HepG2 (cell line): ENCODE results near the gene ZFP3. TPM values are rescaled to one million over a fixed set of nuclear protein-coding genes. Genes with fewer than 3 reads are reported as not detected.

Experiments used
- ARNTL ChIP-seq: sonication (generic); formaldehyde crosslinking; IDR thresholded peaks from 2 replicates; pipeline ENCODE4 v1.4.0; 2020; ENCODE audit warnings: mild to moderate bottlenecking, missing genetic modification reagents
- ATF7 ChIP-seq, 2 experiments: fragments of 450-650 bp in 1 of 2; sonication (generic) in 1 of 2; formaldehyde crosslinking in 1 of 2; IDR thresholded peaks; 2 replicates each; pipeline versions ENCODE4 v1.4.0 to v1.6.1; 2016 to 2020; ENCODE audit warnings: antibody characterized with exemption in 1 of 2, mild to moderate bottlenecking in 1 of 2, missing genetic modification reagents in 1 of 2
- BCL6 ChIP-seq: IDR thresholded peaks from 2 replicates; pipeline ENCODE4 v1.6.1; 2016; ENCODE audit warnings: missing genetic modification reagents, missing compliant biosample characterization
- MTF1 ChIP-seq: sonication (generic); formaldehyde crosslinking; IDR thresholded peaks from 2 replicates; pipeline ENCODE4 v1.5.0; 2020; ENCODE audit warnings: missing genetic modification reagents
- POLR2AphosphoS5 ChIP-seq: IDR thresholded peaks from 2 replicates; pipeline ENCODE4 v1.6.1; 2012; ENCODE audit warnings: low read depth, low read length
- RBM22 ChIP-seq: fragments of 200-400 bp; formaldehyde crosslinking; optimal IDR thresholded peaks from 2 replicates; pipeline ENCODE3; 2017; ENCODE audit warnings: mild to moderate bottlenecking, low read length, moderate library complexity
- ZBTB20 ChIP-seq: sonication (generic); formaldehyde crosslinking; IDR thresholded peaks from 2 replicates; pipeline ENCODE4 v1.8.1; 2023; ENCODE audit warnings: missing genetic modification reagents, low read depth, mild to moderate bottlenecking, borderline replicate concordance
- ZBTB8A ChIP-seq: sonication (generic); formaldehyde crosslinking; IDR thresholded peaks from 2 replicates; pipeline ENCODE4 v1.4.0; 2020; ENCODE audit warnings: mild to moderate bottlenecking, low read depth, missing genetic modification reagents, borderline replicate concordance
- ZFP90 ChIP-seq: sonication (generic); formaldehyde crosslinking; IDR thresholded peaks from 2 replicates; pipeline ENCODE4 v1.8.0; 2022; ENCODE audit warnings: missing genetic modification reagents, mild to moderate bottlenecking, inconsistent platforms, borderline replicate concordance
- ZFY ChIP-seq: sonication (generic); formaldehyde crosslinking; IDR thresholded peaks from 2 replicates; pipeline ENCODE4 v1.4.0; 2020; ENCODE audit warnings: missing genetic modification reagents
- ZNF143 ChIP-seq: sonication (generic); formaldehyde crosslinking; IDR thresholded peaks from 2 replicates; pipeline ENCODE4 v1.4.0; 2020; ENCODE audit warnings: missing genetic modification reagents
- ZNF34 ChIP-seq: sonication (generic); formaldehyde crosslinking; IDR thresholded peaks from 2 replicates; pipeline ENCODE4 v1.4.0; 2020; ENCODE audit warnings: mild to moderate bottlenecking, missing genetic modification reagents, borderline replicate concordance
- ZNF674 ChIP-seq: sonication (generic); formaldehyde crosslinking; IDR thresholded peaks from 2 replicates; pipeline ENCODE4 v1.5.0; 2020; ENCODE audit warnings: low read depth, mild to moderate bottlenecking, missing genetic modification reagents
- ZNF768 ChIP-seq: sonication (generic); formaldehyde crosslinking; IDR thresholded peaks from 2 replicates; pipeline ENCODE4 v1.4.0; 2020; ENCODE audit warnings: missing genetic modification reagents
- ZNF83 ChIP-seq: sonication (generic); formaldehyde crosslinking; IDR thresholded peaks from 2 replicates; pipeline ENCODE4 v1.4.0; 2020; ENCODE audit warnings: missing genetic modification reagents, mild to moderate bottlenecking, borderline replicate concordance
- polyA plus RNA-seq, 8 experiments: library from polyadenylated mRNA; depleted of rRNA in 3 of 8; stranded (reverse) in 7 of 8; unstranded in 1 of 8; fragments of >200 nt; fragmentation: Illumina TruSeq in 4 of 8; extraction: Trizol in 4 of 8; gene quantifications; 2 replicates each; pipeline versions ENCODE4 v1.2.1 to v1.2.3, GENCODE V29; 2011 to 2016; ENCODE audit warnings: low read depth in 4 of 8, missing spikeins in 1 of 8, mixed read lengths in 1 of 8; ENCODE audit not compliant: insufficient read depth in 1 of 8
- total RNA-seq, 5 experiments: library from RNA; depleted of rRNA; stranded (reverse); fragments of >200 nt; fragmentation: Illumina TruSeq; extraction: Trizol; gene quantifications; 2 replicates each; pipeline ENCODE4 v1.2.3, GENCODE V29; 2016; ENCODE audit warnings: low read depth in 1 of 5
- TF ChIP-seq, protein P1 (sequence below): sonication (generic); formaldehyde crosslinking; IDR thresholded peaks from 2 replicates; pipeline ENCODE4 v1.8.0; 2022; ENCODE audit warnings: mild to moderate bottlenecking, missing genetic modification reagents, moderate library complexity
- TF ChIP-seq, protein P2 (sequence below): sonication (generic); formaldehyde crosslinking; IDR thresholded peaks from 2 replicates; pipeline ENCODE4 v1.4.0; 2020; ENCODE audit warnings: mild to moderate bottlenecking, low read depth, missing genetic modification reagents
- TF ChIP-seq, protein P3 (sequence below): sonication (generic); formaldehyde crosslinking; IDR thresholded peaks from 2 replicates; pipeline ENCODE4 v1.4.0; 2020; ENCODE audit warnings: mild to moderate bottlenecking, missing genetic modification reagents
- TF ChIP-seq, protein P4 (sequence below): sonication (generic); formaldehyde crosslinking; IDR thresholded peaks from 2 replicates; pipeline ENCODE4 v1.4.0; 2020; ENCODE audit warnings: missing genetic modification reagents, mild to moderate bottlenecking, borderline replicate concordance
- TF ChIP-seq, protein P5 (sequence below): IDR thresholded peaks from 2 replicates; pipeline ENCODE4 v1.6.1; 2016; ENCODE audit warnings: control low read depth

ZFP3 gene
- total and polyA plus RNA-seq, 2 of the 13 experiments (the other 11 are each of a cell fraction or from before 2014, with no cell fraction given): not detected

DNA sequence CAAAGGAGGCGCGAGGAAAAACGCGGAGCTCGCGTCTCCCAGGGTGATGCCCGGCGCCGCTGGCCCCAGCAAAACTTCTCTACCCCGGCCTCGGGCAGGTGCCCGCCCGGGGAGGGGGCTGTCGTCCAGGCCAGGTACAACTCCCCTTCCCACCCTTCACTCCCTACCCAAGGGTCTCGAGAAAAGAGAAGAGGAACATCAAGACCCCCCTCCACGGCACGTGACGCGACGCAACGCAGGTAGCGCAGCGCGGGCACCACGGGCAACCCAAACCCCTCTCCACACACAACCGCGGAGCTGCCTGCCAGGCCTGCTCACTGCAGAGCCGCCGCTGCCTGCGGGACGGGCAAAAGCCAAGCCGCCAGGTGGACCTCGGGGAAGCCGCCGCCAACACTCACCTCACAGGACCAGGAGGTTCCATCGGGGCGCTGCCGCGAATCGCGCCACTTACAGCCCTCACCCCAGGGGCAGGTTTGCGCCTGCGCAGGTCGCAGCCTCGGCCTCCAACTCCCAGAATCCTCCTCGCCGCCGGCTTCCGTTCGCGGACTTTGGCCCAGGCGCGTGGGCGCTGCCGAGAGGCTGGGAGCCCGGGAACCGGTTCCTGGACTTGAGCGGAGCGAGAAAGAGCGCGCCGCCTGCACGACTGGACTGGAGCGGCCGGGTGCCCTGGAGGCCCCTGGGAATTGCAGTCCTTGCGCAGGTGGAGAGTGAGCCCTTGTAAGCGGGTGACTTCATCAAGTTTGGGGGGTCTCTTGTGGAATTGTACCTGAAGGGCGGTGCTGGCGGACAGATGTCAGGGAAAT is 33.3 kb downstream of the ZFP3 start, which contains the start of gene ZNF232 (continued):
- TF ChIP-seq ZNF143 (CRISPR knock-in tag) (peak; percentile 96), ARNTL (no peak; the same call in 1 of the 2 replicates), ZFY (CRISPR knock-in tag) (peak; percentile 85), POLR2AphosphoS5 (peak; percentile 91), RBM22 (no peak), ZNF34 (no peak), BCL6 (CRISPR knock-in tag) (peak; percentile 49), ZBTB8A (CRISPR knock-in tag) (no peak), ATF7 (IDR thresholded peaks at IDR 0.05) (no peak), ATF7 (CRISPR knock-in tag; IDR thresholded peaks at IDR 0.05) (no peak), ZNF674 (CRISPR knock-in tag) (no peak), ZNF83 (CRISPR knock-in tag) (peak; percentile 92; the same call in 1 of the 2 replicates), MTF1 (no peak), ZBTB20 (CRISPR knock-in tag) (peak; percentile 79; the same call in 1 of the 2 replicates), ZFP90 (CRISPR knock-in tag) (peak; percentile 71; the same call in 1 of the 2 replicates), ZNF768 (peak; percentile 43; the same call in 1 of the 2 replicates)
- TF ChIP-seq, protein P1, sequence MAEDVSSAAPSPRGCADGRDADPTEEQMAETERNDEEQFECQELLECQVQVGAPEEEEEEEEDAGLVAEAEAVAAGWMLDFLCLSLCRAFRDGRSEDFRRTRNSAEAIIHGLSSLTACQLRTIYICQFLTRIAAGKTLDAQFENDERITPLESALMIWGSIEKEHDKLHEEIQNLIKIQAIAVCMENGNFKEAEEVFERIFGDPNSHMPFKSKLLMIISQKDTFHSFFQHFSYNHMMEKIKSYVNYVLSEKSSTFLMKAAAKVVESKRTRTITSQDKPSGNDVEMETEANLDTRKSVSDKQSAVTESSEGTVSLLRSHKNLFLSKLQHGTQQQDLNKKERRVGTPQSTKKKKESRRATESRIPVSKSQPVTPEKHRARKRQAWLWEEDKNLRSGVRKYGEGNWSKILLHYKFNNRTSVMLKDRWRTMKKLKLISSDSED (CRISPR knock-in tag): 0 out of 2 replicates have a peak, but pooled peaks have one; percentile 32
- TF ChIP-seq, protein P2, sequence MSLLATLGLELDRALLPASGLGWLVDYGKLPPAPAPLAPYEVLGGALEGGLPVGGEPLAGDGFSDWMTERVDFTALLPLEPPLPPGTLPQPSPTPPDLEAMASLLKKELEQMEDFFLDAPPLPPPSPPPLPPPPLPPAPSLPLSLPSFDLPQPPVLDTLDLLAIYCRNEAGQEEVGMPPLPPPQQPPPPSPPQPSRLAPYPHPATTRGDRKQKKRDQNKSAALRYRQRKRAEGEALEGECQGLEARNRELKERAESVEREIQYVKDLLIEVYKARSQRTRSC (CRISPR knock-in tag): no peak
- TF ChIP-seq, protein P3, sequence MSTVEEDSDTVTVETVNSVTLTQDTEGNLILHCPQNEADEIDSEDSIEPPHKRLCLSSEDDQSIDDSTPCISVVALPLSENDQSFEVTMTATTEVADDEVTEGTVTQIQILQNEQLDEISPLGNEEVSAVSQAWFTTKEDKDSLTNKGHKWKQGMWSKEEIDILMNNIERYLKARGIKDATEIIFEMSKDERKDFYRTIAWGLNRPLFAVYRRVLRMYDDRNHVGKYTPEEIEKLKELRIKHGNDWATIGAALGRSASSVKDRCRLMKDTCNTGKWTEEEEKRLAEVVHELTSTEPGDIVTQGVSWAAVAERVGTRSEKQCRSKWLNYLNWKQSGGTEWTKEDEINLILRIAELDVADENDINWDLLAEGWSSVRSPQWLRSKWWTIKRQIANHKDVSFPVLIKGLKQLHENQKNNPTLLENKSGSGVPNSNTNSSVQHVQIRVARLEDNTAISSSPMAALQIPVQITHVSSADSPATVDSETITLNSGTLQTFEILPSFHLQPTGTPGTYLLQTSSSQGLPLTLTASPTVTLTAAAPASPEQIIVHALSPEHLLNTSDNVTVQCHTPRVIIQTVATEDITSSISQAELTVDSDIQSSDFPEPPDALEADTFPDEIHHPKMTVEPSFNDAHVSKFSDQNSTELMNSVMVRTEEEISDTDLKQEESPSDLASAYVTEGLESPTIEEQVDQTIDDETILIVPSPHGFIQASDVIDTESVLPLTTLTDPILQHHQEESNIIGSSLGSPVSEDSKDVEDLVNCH (CRISPR knock-in tag): no peak
- TF ChIP-seq, protein P4, sequence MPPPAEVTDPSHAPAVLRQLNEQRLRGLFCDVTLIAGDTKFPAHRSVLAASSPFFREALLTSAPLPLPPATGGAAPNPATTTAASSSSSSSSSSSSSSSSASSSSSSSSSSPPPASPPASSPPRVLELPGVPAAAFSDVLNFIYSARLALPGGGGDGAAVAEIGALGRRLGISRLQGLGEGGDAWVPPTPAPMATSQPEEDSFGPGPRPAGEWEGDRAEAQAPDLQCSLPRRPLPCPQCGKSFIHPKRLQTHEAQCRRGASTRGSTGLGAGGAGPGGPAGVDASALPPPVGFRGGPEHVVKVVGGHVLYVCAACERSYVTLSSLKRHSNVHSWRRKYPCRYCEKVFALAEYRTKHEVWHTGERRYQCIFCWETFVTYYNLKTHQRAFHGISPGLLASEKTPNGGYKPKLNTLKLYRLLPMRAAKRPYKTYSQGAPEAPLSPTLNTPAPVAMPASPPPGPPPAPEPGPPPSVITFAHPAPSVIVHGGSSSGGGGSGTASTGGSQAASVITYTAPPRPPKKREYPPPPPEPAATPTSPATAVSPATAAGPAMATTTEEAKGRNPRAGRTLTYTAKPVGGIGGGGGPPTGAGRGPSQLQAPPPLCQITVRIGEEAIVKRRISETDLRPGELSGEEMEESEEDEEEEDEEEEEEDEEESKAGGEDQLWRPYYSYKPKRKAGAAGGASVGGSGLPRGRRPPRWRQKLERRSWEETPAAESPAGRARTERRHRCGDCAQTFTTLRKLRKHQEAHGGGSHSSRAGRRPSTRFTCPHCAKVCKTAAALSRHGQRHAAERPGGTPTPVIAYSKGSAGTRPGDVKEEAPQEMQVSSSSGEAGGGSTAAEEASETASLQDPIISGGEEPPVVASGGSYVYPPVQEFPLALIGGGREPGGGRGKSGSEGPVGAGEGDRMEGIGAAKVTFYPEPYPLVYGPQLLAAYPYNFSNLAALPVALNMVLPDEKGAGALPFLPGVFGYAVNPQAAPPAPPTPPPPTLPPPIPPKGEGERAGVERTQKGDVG (CRISPR knock-in tag): peak; percentile 90; the same call in 1 of the 2 replicates
- TF ChIP-seq, protein P5, sequence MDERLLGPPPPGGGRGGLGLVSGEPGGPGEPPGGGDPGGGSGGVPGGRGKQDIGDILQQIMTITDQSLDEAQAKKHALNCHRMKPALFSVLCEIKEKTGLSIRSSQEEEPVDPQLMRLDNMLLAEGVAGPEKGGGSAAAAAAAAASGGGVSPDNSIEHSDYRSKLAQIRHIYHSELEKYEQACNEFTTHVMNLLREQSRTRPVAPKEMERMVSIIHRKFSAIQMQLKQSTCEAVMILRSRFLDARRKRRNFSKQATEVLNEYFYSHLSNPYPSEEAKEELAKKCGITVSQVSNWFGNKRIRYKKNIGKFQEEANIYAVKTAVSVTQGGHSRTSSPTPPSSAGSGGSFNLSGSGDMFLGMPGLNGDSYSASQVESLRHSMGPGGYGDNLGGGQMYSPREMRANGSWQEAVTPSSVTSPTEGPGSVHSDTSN (CRISPR knock-in tag): no peak
